HepG2 (cell line): ENCODE data around the gene TBC1D16. TPM values are rescaled to one million over a fixed set of nuclear protein-coding genes. Genes with fewer than 3 reads are reported as not detected.
A peak's percentile ranks its signal among the peaks of the same experiment; 100 is the strongest.

Source experiments
- CBX5 ChIP-seq: sonication (generic); formaldehyde crosslinking; IDR thresholded peaks from 2 replicates; pipeline ENCODE4 v1.4.0; 2020; ENCODE audit warnings: missing genetic modification reagents, borderline replicate concordance
- GTF2F1 ChIP-seq: fragments of 150-350 bp; IDR thresholded peaks from 2 replicates; pipeline ENCODE4 v1.6.1; 2014; ENCODE audit warnings: low read length
- HHEX ChIP-seq: IDR thresholded peaks from 2 replicates; pipeline ENCODE4 v1.6.1; 2016; ENCODE audit warnings: control low read depth
- IKZF1 ChIP-seq: fragments of 450-650 bp; IDR thresholded peaks from 2 replicates; pipeline ENCODE4 v1.7.1; 2016
- KDM4B ChIP-seq: sonication (generic); formaldehyde crosslinking; IDR thresholded peaks from 2 replicates; pipeline ENCODE4 v1.4.0; 2020; ENCODE audit warnings: missing genetic modification reagents
- MAZ ChIP-seq, 2 experiments: sonication (generic) in 1 of 2; formaldehyde crosslinking in 1 of 2; IDR thresholded peaks; 2 replicates each; pipeline versions ENCODE4 v1.5.0 to v1.6.1; 2012 to 2020; ENCODE audit warnings: low read depth in 2 of 2, mild to moderate bottlenecking in 2 of 2, borderline replicate concordance in 1 of 2, improper control_type of control experiment in 1 of 2, low read length in 1 of 2, missing genetic modification reagents in 1 of 2, moderate library complexity in 1 of 2
- MED1 ChIP-seq: sonication (generic); formaldehyde crosslinking; IDR thresholded peaks from 2 replicates; pipeline ENCODE4 v1.4.0; 2020; ENCODE audit warnings: missing genetic modification reagents
- MIXL1 ChIP-seq: IDR thresholded peaks from 2 replicates; pipeline ENCODE4 v1.6.1; 2016
- NRL ChIP-seq: sonication (generic); formaldehyde crosslinking; IDR thresholded peaks from 2 replicates; pipeline ENCODE4 v1.5.0; 2020; ENCODE audit warnings: missing genetic modification reagents, mild to moderate bottlenecking, moderate library complexity, borderline replicate concordance
- RXRA ChIP-seq: sonication (generic); formaldehyde crosslinking; IDR thresholded peaks from 2 replicates; pipeline ENCODE4 v1.5.1; 2020; ENCODE audit warnings: missing genetic modification reagents
- SP1 ChIP-seq, 2 experiments: fragments of 450-650 bp in 1 of 2; sonication (generic) in 1 of 2; formaldehyde crosslinking in 1 of 2; IDR thresholded peaks; 2 replicates each; pipeline versions ENCODE4 v1.4.0 to v1.6.1; 2016 to 2020; ENCODE audit warnings: missing genetic modification reagents in 1 of 2
- TBL1XR1 ChIP-seq: fragments of 150-350 bp; IDR thresholded peaks from 2 replicates; pipeline ENCODE4 v1.6.1; 2014; ENCODE audit warnings: borderline replicate concordance, low read length; ENCODE audit not compliant: partially characterized antibody
- TEAD2 ChIP-seq: sonication (generic); formaldehyde crosslinking; IDR thresholded peaks from 2 replicates; pipeline ENCODE4 v1.9.0; 2021; ENCODE audit warnings: missing genetic modification reagents
- THYN1 ChIP-seq: sonication (generic); formaldehyde crosslinking; IDR thresholded peaks from 2 replicates; pipeline ENCODE4 v1.8.1; 2023; ENCODE audit warnings: low read depth, mild to moderate bottlenecking, moderate library complexity, missing genetic modification reagents, borderline replicate concordance
- TOPORS ChIP-seq: sonication (generic); formaldehyde crosslinking; IDR thresholded peaks from 2 replicates; pipeline ENCODE4 v1.8.0; 2023; ENCODE audit warnings: mild to moderate bottlenecking, missing genetic modification reagents
- YY1 ChIP-seq: IDR thresholded peaks from 2 replicates; pipeline ENCODE4 v1.6.1; 2011; ENCODE audit warnings: low read length, low read depth, moderate library complexity, mild to moderate bottlenecking; ENCODE audit not compliant: insufficient read depth, insufficient replicate concordance
- ZBTB7B ChIP-seq: sonication (generic); formaldehyde crosslinking; IDR thresholded peaks from 2 replicates; pipeline ENCODE4 v1.4.0; 2020; ENCODE audit warnings: missing genetic modification reagents
- ZMYM2 ChIP-seq: sonication (generic); formaldehyde crosslinking; IDR thresholded peaks from 2 replicates; pipeline ENCODE4 v1.8.0; 2022; ENCODE audit warnings: mild to moderate bottlenecking, missing genetic modification reagents
- ZNF331 ChIP-seq: sonication (generic); formaldehyde crosslinking; IDR thresholded peaks from 2 replicates; pipeline ENCODE4 v1.4.0; 2020; ENCODE audit warnings: missing genetic modification reagents
- ZNF33B ChIP-seq: sonication (generic); formaldehyde crosslinking; IDR thresholded peaks from 2 replicates; pipeline ENCODE4 v1.5.1; 2020; ENCODE audit warnings: mild to moderate bottlenecking, missing genetic modification reagents
- ZNF747 ChIP-seq: sonication (generic); formaldehyde crosslinking; IDR thresholded peaks from 2 replicates; pipeline ENCODE4 v1.8.1; 2023; ENCODE audit warnings: missing genetic modification reagents, mild to moderate bottlenecking, borderline replicate concordance
- ZNF792 ChIP-seq: IDR thresholded peaks from 2 replicates; pipeline ENCODE4 v1.6.1; 2016
- polyA plus RNA-seq, 8 experiments: library from polyadenylated mRNA; depleted of rRNA in 3 of 8; stranded (reverse) in 7 of 8; unstranded in 1 of 8; fragments of >200 nt; fragmentation: Illumina TruSeq in 4 of 8; extraction: Trizol in 4 of 8; gene quantifications; 2 replicates each; pipeline versions ENCODE4 v1.2.1 to v1.2.3, GENCODE V29; 2011 to 2016; ENCODE audit warnings: low read depth in 4 of 8, missing spikeins in 1 of 8, mixed read lengths in 1 of 8; ENCODE audit not compliant: insufficient read depth in 1 of 8
- total RNA-seq, 5 experiments: library from RNA; depleted of rRNA; stranded (reverse); fragments of >200 nt; fragmentation: Illumina TruSeq; extraction: Trizol; gene quantifications; 2 replicates each; pipeline ENCODE4 v1.2.3, GENCODE V29; 2016; ENCODE audit warnings: low read depth in 1 of 5
- TF ChIP-seq, protein P1 (sequence below): sonication (generic); formaldehyde crosslinking; conservative IDR thresholded peaks from 2 replicates; pipeline ENCODE4 v1.5.0; 2020; ENCODE audit warnings: missing genetic modification reagents
- TF ChIP-seq, protein P2 (sequence below): sonication (generic); formaldehyde crosslinking; IDR thresholded peaks from 2 replicates; pipeline ENCODE4 v1.4.0; 2020; ENCODE audit warnings: missing genetic modification reagents, borderline replicate concordance
- TF ChIP-seq, protein P3 (sequence below): sonication (generic); formaldehyde crosslinking; IDR thresholded peaks from 2 replicates; pipeline ENCODE4 v1.5.1; 2020; ENCODE audit warnings: mild to moderate bottlenecking, missing genetic modification reagents, moderate library complexity

Gene TBC1D16
- total and polyA plus RNA-seq, 2 of the 13 experiments (the other 11 are each of a cell fraction or from before 2014, with no cell fraction given): 14.9 to 24.9 TPM

DNA sequence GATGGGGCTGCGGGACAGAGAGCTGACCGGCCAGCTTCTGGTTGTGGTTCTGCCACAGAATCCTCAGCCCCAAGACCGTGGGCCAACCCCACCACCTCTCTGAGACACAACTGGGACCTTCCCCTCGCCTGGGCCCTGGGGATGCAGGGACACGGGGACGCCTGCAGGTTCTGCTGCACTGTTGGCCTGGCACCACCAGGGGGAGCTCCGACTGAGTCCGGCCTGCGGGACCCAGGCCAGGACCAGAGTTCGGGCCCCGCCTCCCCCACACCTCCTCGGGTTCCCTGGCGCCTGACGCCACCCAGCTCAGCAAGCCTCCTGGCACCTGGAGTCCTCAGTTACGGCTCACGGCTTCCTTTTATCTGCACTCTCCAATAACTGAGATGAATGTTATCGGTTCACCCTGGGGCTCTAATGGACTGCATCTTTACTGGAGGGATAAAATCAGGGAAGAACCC is 27.3 kb downstream of the TBC1D16 start (continued):
- TF ChIP-seq, protein P1, sequence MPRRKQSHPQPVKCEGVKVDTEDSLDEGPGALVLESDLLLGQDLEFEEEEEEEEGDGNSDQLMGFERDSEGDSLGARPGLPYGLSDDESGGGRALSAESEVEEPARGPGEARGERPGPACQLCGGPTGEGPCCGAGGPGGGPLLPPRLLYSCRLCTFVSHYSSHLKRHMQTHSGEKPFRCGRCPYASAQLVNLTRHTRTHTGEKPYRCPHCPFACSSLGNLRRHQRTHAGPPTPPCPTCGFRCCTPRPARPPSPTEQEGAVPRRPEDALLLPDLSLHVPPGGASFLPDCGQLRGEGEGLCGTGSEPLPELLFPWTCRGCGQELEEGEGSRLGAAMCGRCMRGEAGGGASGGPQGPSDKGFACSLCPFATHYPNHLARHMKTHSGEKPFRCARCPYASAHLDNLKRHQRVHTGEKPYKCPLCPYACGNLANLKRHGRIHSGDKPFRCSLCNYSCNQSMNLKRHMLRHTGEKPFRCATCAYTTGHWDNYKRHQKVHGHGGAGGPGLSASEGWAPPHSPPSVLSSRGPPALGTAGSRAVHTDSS: no peak
- TF ChIP-seq CBX5 (CRISPR knock-in tag) (peak; percentile 62; the same call in 1 of the 2 replicates), ZNF747 (CRISPR knock-in tag) (no peak), YY1 (peak; percentile 54), NRL (CRISPR knock-in tag) (0 out of 2 replicates have a peak, but pooled peaks have one; percentile 46), GTF2F1 (no peak), ZBTB7B (CRISPR knock-in tag) (no peak), IKZF1 (no peak), ZNF331 (peak; percentile 72), ZMYM2 (CRISPR knock-in tag) (no peak; the same call in 1 of the 2 replicates), MAZ (IDR thresholded peaks at IDR 0.05; ENCODE audit: borderline replicate concordance, low read depth, low read length) (peak; percentile 62; the same call in 1 of the 2 replicates), MAZ (CRISPR knock-in tag; IDR thresholded peaks at IDR 0.05; ENCODE audit: low read depth) (peak; percentile 78), MED1 (no peak; the same call in 1 of the 2 replicates), TOPORS (0 out of 2 replicates have a peak, but pooled peaks have one; percentile 27), ZNF792 (peak; percentile 78; the same call in 1 of the 2 replicates), MIXL1 (CRISPR knock-in tag) (0 out of 2 replicates have a peak, but pooled peaks have one; percentile 23), RXRA (CRISPR knock-in tag) (peak; percentile 54; the same call in 1 of the 2 replicates), THYN1 (CRISPR knock-in tag) (peak; percentile 67; the same call in 1 of the 2 replicates), KDM4B (CRISPR knock-in tag) (peak; percentile 83), TEAD2 (CRISPR knock-in tag) (no peak), TBL1XR1 (no peak), HHEX (CRISPR knock-in tag) (no peak), ZNF33B (CRISPR knock-in tag) (0 out of 2 replicates have a peak, but pooled peaks have one; percentile 68), SP1 (IDR thresholded peaks at IDR 0.05) (no peak), SP1 (CRISPR knock-in tag; IDR thresholded peaks at IDR 0.05) (no peak)
- TF ChIP-seq, protein P2, sequence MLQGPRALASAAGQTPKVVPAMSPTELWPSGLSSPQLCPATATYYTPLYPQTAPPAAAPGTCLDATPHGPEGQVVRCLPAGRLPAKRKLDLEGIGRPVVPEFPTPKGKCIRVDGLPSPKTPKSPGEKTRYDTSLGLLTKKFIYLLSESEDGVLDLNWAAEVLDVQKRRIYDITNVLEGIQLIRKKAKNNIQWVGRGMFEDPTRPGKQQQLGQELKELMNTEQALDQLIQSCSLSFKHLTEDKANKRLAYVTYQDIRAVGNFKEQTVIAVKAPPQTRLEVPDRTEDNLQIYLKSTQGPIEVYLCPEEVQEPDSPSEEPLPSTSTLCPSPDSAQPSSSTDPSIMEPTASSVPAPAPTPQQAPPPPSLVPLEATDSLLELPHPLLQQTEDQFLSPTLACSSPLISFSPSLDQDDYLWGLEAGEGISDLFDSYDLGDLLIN: no peak
- TF ChIP-seq, protein P3, sequence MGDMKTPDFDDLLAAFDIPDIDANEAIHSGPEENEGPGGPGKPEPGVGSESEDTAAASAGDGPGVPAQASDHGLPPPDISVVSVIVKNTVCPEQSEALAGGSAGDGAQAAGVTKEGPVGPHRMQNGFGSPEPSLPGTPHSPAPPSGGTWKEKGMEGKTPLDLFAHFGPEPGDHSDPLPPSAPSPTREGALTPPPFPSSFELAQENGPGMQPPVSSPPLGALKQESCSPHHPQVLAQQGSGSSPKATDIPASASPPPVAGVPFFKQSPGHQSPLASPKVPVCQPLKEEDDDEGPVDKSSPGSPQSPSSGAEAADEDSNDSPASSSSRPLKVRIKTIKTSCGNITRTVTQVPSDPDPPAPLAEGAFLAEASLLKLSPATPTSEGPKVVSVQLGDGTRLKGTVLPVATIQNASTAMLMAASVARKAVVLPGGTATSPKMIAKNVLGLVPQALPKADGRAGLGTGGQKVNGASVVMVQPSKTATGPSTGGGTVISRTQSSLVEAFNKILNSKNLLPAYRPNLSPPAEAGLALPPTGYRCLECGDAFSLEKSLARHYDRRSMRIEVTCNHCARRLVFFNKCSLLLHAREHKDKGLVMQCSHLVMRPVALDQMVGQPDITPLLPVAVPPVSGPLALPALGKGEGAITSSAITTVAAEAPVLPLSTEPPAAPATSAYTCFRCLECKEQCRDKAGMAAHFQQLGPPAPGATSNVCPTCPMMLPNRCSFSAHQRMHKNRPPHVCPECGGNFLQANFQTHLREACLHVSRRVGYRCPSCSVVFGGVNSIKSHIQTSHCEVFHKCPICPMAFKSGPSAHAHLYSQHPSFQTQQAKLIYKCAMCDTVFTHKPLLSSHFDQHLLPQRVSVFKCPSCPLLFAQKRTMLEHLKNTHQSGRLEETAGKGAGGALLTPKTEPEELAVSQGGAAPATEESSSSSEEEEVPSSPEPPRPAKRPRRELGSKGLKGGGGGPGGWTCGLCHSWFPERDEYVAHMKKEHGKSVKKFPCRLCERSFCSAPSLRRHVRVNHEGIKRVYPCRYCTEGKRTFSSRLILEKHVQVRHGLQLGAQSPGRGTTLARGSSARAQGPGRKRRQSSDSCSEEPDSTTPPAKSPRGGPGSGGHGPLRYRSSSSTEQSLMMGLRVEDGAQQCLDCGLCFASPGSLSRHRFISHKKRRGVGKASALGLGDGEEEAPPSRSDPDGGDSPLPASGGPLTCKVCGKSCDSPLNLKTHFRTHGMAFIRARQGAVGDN (CRISPR knock-in tag): peak; percentile 82
